BLaER1 (cell line): Measurements from ENCODE around the gene WDR33.
A peak's percentile ranks its signal among the peaks of the same experiment; 100 is the strongest.

Source experiments
- H3K27ac ChIP-seq: shearing (Covaris generic); formaldehyde crosslinking; 2 replicates; pipeline ENCODE4 v1.8.1; 2022
- H3K27me3 ChIP-seq: shearing (Covaris generic); formaldehyde crosslinking; 2 replicates; pipeline ENCODE4 v1.8.1; 2022
- H3K36me3 ChIP-seq: shearing (Covaris generic); formaldehyde crosslinking; 2 replicates; pipeline ENCODE4 v1.8.1; 2022
- H3K4me1 ChIP-seq: shearing (Covaris generic); formaldehyde crosslinking; 2 replicates; pipeline ENCODE4 v1.8.1; 2022
- H3K4me2 ChIP-seq: shearing (Covaris generic); formaldehyde crosslinking; 2 replicates; pipeline ENCODE4 v1.8.1; 2022
- H3K4me3 ChIP-seq: shearing (Covaris generic); formaldehyde crosslinking; 2 replicates; pipeline ENCODE4 v1.8.1; 2022
- H3K9ac ChIP-seq: shearing (Covaris generic); formaldehyde crosslinking; 2 replicates; pipeline ENCODE4 v1.8.1; 2022
- H3K9me3 ChIP-seq: shearing (Covaris generic); formaldehyde crosslinking; 2 replicates; pipeline ENCODE4 v1.8.1; 2022
- H4K20me1 ChIP-seq: shearing (Covaris generic); formaldehyde crosslinking; 2 replicates; pipeline ENCODE4 v1.8.1; 2022
- Cebpa-rat ChIP-seq: shearing (Covaris generic); IDR thresholded peaks from 2 replicates; pipeline ENCODE4 v1.8.1; 2022

Gene WDR33

GRCh38 chr2:127810619-127811396 is at the start of gene WDR33:
Gene WDR33 (minus strand): TSS chr2:127811171. CDS start chr2:127770981, 40,190 bp downstream.
- H3K4me1 ChIP-seq, result peaks cover 62% of the 10 kb centered on the region
- peaks cover 10% of the 10 kb centered on the region for H3K36me3 ChIP-seq
- peak within 1 kb of the TSS; percentile 83 for H3K4me3 ChIP-seq
- H3K27me3 ChIP-seq, result no peaks in the 10 kb centered on the region
- no peaks in the 10 kb centered on the region; the same call in 1 of the 2 replicates for H3K9me3 ChIP-seq
- H3K9ac ChIP-seq, result peak within 1 kb of the TSS; percentile 95
- peaks cover 44% of the 10 kb centered on the region for H4K20me1 ChIP-seq
- no peak for TF ChIP-seq Cebpa-rat
- H3K27ac ChIP-seq, result peak within 1 kb of the TSS; percentile 93
- peak within 1 kb of the TSS; percentile 80 for H3K4me2 ChIP-seq

- H3K27ac ChIP-seq, result no peak overlapping the region
- no peak overlapping the region for H3K4me2 ChIP-seq
- H3K27me3 ChIP-seq, result no peaks in the 10 kb centered on the region
- H3K4me1 ChIP-seq, result peaks cover 37% of the 10 kb centered on the region
- H3K9ac ChIP-seq, result no peak overlapping the region
- no peak for TF ChIP-seq Cebpa-rat
- H3K4me3 ChIP-seq, result no peak overlapping the region
- peaks cover 55% of the 10 kb centered on the region for H4K20me1 ChIP-seq
- peaks cover 38% of the 10 kb centered on the region for H3K36me3 ChIP-seq
- H3K9me3 ChIP-seq, result no peaks in the 10 kb centered on the region
These were observed 49.2 kb upstream of the WDR33 start for GRCh38 chr2:127860130-127860529.

- H3K9me3 ChIP-seq, result no peaks in the 10 kb centered on the region
- TF ChIP-seq Cebpa-rat, result no peak
- no peaks in the 10 kb centered on the region for H3K27me3 ChIP-seq
- H3K9ac ChIP-seq, result no peak overlapping the region
- H3K27ac ChIP-seq, result no peak overlapping the region
- no peak overlapping the region for H3K4me3 ChIP-seq
- peaks cover 59% of the 10 kb centered on the region for H4K20me1 ChIP-seq
- no peak overlapping the region for H3K4me2 ChIP-seq
- H3K36me3 ChIP-seq, result peaks cover 38% of the 10 kb centered on the region
- H3K4me1 ChIP-seq, result peaks cover 41% of the 10 kb centered on the region
These were observed 48.7 kb upstream of the WDR33 start for GRCh38 chr2:127859712-127860085.

- no peaks in the 10 kb centered on the region for H3K27me3 ChIP-seq
- no peak for TF ChIP-seq Cebpa-rat
- peak overlapping the region; percentile 96 for H3K4me3 ChIP-seq
- H3K9ac ChIP-seq, result peak overlapping the region; percentile 98
- peaks cover 59% of the 10 kb centered on the region for H4K20me1 ChIP-seq
- peak overlapping the region; percentile 90 for H3K4me2 ChIP-seq
- H3K36me3 ChIP-seq, result peaks cover 30% of the 10 kb centered on the region
- no peaks in the 10 kb centered on the region for H3K9me3 ChIP-seq
- peak overlapping the region; percentile 97 for H3K27ac ChIP-seq
- H3K4me1 ChIP-seq, result peaks cover 46% of the 10 kb centered on the region
These were observed 46.4 kb upstream of the WDR33 start for GRCh38 chr2:127857265-127857808.

- H3K9ac ChIP-seq, result no peak overlapping the region
- peaks cover 35% of the 10 kb centered on the region for H3K4me1 ChIP-seq
- H4K20me1 ChIP-seq, result peaks cover 88% of the 10 kb centered on the region
- no peaks in the 10 kb centered on the region for H3K9me3 ChIP-seq
- H3K36me3 ChIP-seq, result peaks cover 64% of the 10 kb centered on the region
- TF ChIP-seq Cebpa-rat, result no peak
- no peak overlapping the region for H3K4me3 ChIP-seq
- no peak overlapping the region for H3K27ac ChIP-seq
- H3K27me3 ChIP-seq, result no peaks in the 10 kb centered on the region
- no peak overlapping the region for H3K4me2 ChIP-seq
These were observed 42.7 kb upstream of the WDR33 start for GRCh38 chr2:127853671-127854070.

GRCh38 chr2:127852388-127852787 is 41.4 kb upstream of the WDR33 start:
- Histone ChIP-seq H3K36me3 (peaks cover 76% of the 10 kb centered on the region), H4K20me1 (peaks cover 97% of the 10 kb centered on the region), H3K4me3 (no peak overlapping the region), H3K9me3 (no peaks in the 10 kb centered on the region), H3K4me2 (no peak overlapping the region), H3K27ac (no peak overlapping the region), H3K9ac (no peak overlapping the region), H3K4me1 (peaks cover 30% of the 10 kb centered on the region), H3K27me3 (no peaks in the 10 kb centered on the region)
- TF ChIP-seq Cebpa-rat, result peak; percentile 92

GRCh38 chr2:127847931-127848330 is 37.0 kb upstream of the WDR33 start:
- Histone ChIP-seq H4K20me1 (peaks cover 93% of the 10 kb centered on the region), H3K9ac (no peak overlapping the region), H3K36me3 (peaks cover 87% of the 10 kb centered on the region), H3K4me3 (no peak overlapping the region), H3K4me1 (no peaks in the 10 kb centered on the region), H3K4me2 (no peak overlapping the region), H3K27me3 (no peaks in the 10 kb centered on the region), H3K9me3 (no peaks in the 10 kb centered on the region), H3K27ac (no peak overlapping the region)
- TF ChIP-seq Cebpa-rat, result no peak

GRCh38 chr2:127844973-127845372 is 34.0 kb upstream of the WDR33 start:
- Histone ChIP-seq H3K27ac (no peak overlapping the region), H3K36me3 (peaks cover 58% of the 10 kb centered on the region), H4K20me1 (peaks cover 71% of the 10 kb centered on the region), H3K4me1 (no peaks in the 10 kb centered on the region), H3K27me3 (no peaks in the 10 kb centered on the region), H3K9me3 (no peaks in the 10 kb centered on the region), H3K4me3 (no peak overlapping the region), H3K9ac (no peak overlapping the region), H3K4me2 (no peak overlapping the region)
- no peak for TF ChIP-seq Cebpa-rat

GRCh38 chr2:127843677-127844076 is 32.7 kb upstream of the WDR33 start:
- no peaks in the 10 kb centered on the region for H3K27me3 ChIP-seq
- H3K27ac ChIP-seq, result no peak overlapping the region
- no peak overlapping the region for H3K4me3 ChIP-seq
- H3K9me3 ChIP-seq, result no peaks in the 10 kb centered on the region
- no peaks in the 10 kb centered on the region for H3K4me1 ChIP-seq
- no peak for TF ChIP-seq Cebpa-rat
- no peak overlapping the region for H3K4me2 ChIP-seq
- peaks cover 58% of the 10 kb centered on the region for H4K20me1 ChIP-seq
- H3K36me3 ChIP-seq, result peaks cover 45% of the 10 kb centered on the region
- H3K9ac ChIP-seq, result no peak overlapping the region

GRCh38 chr2:127841466-127842178 is 30.7 kb upstream of the WDR33 start:
- H3K9ac ChIP-seq, result no peak overlapping the region
- H3K9me3 ChIP-seq, result no peaks in the 10 kb centered on the region
- peaks cover 24% of the 10 kb centered on the region for H3K36me3 ChIP-seq
- H3K27ac ChIP-seq, result no peak overlapping the region
- no peak overlapping the region for H3K4me2 ChIP-seq
- H3K4me1 ChIP-seq, result no peaks in the 10 kb centered on the region
- no peaks in the 10 kb centered on the region for H3K27me3 ChIP-seq
- H4K20me1 ChIP-seq, result peaks cover 40% of the 10 kb centered on the region; the same call in 1 of the 2 replicates
- H3K4me3 ChIP-seq, result no peak overlapping the region
- TF ChIP-seq Cebpa-rat, result no peak
